ENCODE results near the gene DTX1. TPM values are rescaled to one million over a fixed set of nuclear protein-coding genes. Genes with fewer than 3 reads are reported as not detected.

DTX1 gene
- total and polyA plus RNA-seq, 2 donors (not counting 3 experiments of a cell fraction or from before 2014, with no cell fraction given): 0.06 to 0.22 TPM

DNA sequence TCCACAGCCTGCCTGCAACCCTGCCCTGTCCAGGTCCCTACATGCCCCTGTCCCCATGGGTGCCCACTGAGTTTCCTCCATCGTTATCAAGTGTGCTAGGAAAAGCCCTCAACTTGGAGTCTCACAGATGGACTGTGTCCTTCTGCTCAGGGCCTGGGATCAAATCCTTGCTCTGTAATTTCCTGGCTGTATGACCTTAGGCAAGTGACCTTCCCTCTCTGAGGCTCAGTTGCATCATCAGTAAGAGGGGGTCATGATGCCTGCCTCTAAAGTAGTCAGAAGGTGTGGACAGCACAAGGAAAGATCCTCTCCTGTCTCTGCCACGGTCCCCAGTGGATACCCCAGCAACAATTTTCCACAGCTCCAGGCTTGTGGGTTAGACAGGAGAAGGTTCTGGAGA, 56.9 kb downstream of the DTX1 start:
- Histone ChIP-seq H3K9me3 (replicated peaks; ENCODE audit: control insufficient read depth, insufficient read depth, low read length) (no peaks in the 10 kb centered on the region), H3K79me2 (ENCODE audit: control insufficient read depth, insufficient read depth, low read length) (no peaks in the 10 kb centered on the region), H3K9me1 (replicated peaks; ENCODE audit: control insufficient read depth, extremely low read depth, insufficient read depth, low read length) (no peaks in the 10 kb centered on the region), H2AFZ (ENCODE audit: low read depth, low read length) (no peak overlapping the region), H3K4me1 (ENCODE audit: control insufficient read depth, extremely low read depth, insufficient read depth, low read length) (no peaks in the 10 kb centered on the region), H3K36me3 (ENCODE audit: control insufficient read depth in 2 of 2, extremely low read depth in 1 of 2, insufficient read depth in 2 of 2, low read length in 2 of 2) (no peaks in the 10 kb centered on the region), H3K4me3 (replicated peaks in 1 of 3; ENCODE audit: insufficient read depth in 1 of 3, low read depth in 1 of 3, low read length in 3 of 3) (no peak overlapping the region), H3K9ac (replicated peaks; ENCODE audit: extremely low read depth, insufficient read depth, low read length) (no peak overlapping the region), H3K27ac (ENCODE audit: insufficient read depth, low read depth, low read length) (no peak overlapping the region), H3K4me2 (ENCODE audit: insufficient read depth, low read length) (no peak overlapping the region), H3K27me3 (ENCODE audit: control insufficient read depth in 2 of 2, insufficient read depth in 2 of 2, low read length in 2 of 2) (peaks cover 0 to 1% of the 10 kb centered on the region in 2 experiments), H4K20me1 (replicated peaks; ENCODE audit: control insufficient read depth, extremely low read depth, insufficient read depth, low read length) (no peaks in the 10 kb centered on the region)
- FAIRE-seq: no peak
- ChIA-PET POLR2A (no interaction called here), CTCF (no interaction called here)
- dilution Hi-C loops (cut with MboI; ENCODE audit: extremely low pct_ligation_motif_present, low sequenced_read_pairs) (no loop called here), intact Hi-C loops (cut with micrococcal nuclease) (no loop called here)
- no TSS peak for BruUV-seq (replicated peaks)
- TF ChIP-seq JUN (IDR thresholded peaks at IDR 0.05; ENCODE audit: borderline replicate concordance, insufficient read depth, insufficient read length, low read depth) (no peak), GATA2 (IDR thresholded peaks at IDR 0.05; ENCODE audit: insufficient read depth, insufficient read length, low read depth, low read length) (no peak), FOS (IDR thresholded peaks at IDR 0.05; ENCODE audit: borderline replicate concordance, insufficient read depth, low read length) (no peak), POLR2A (IDR thresholded peaks at IDR 0.05; ENCODE audit: low read depth, low read length) (no peak), MYC (IDR thresholded peaks at IDR 0.05; ENCODE audit: low read depth, low read length) (no peak), POLR2AphosphoS5 (IDR thresholded peaks at IDR 0.05; ENCODE audit: insufficient read depth, low read depth, low read length) (no peak), EZH2 (IDR thresholded peaks at IDR 0.05; ENCODE audit: borderline replicate concordance, low read depth, low read length, severe bottlenecking) (no peak)
- TF ChIP-seq, protein P1, sequence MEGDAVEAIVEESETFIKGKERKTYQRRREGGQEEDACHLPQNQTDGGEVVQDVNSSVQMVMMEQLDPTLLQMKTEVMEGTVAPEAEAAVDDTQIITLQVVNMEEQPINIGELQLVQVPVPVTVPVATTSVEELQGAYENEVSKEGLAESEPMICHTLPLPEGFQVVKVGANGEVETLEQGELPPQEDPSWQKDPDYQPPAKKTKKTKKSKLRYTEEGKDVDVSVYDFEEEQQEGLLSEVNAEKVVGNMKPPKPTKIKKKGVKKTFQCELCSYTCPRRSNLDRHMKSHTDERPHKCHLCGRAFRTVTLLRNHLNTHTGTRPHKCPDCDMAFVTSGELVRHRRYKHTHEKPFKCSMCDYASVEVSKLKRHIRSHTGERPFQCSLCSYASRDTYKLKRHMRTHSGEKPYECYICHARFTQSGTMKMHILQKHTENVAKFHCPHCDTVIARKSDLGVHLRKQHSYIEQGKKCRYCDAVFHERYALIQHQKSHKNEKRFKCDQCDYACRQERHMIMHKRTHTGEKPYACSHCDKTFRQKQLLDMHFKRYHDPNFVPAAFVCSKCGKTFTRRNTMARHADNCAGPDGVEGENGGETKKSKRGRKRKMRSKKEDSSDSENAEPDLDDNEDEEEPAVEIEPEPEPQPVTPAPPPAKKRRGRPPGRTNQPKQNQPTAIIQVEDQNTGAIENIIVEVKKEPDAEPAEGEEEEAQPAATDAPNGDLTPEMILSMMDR (IDR thresholded peaks at IDR 0.05; ENCODE audit: extremely low read depth in 1 of 2, insufficient read depth in 1 of 2, low read depth in 1 of 2, low read length in 2 of 2): no peak
- TF ChIP-seq, protein P2, sequence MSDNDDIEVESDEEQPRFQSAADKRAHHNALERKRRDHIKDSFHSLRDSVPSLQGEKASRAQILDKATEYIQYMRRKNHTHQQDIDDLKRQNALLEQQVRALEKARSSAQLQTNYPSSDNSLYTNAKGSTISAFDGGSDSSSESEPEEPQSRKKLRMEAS (IDR thresholded peaks at IDR 0.05; ENCODE audit: insufficient read depth, insufficient read length): no peak
- no peak for DNase-seq (ENCODE audit: low read depth, low spot score)
